T-helper 2 cell (primary cell): Measurements from ENCODE around the gene FAU.
"Not testable (repeated sequence)": the region's sequence is repeated elsewhere in the genome, so short reads cannot be mapped to it uniquely, and the experiment has no call there.

Experiments
- DNase-seq, 5 experiments: peaks; one replicate each; pipeline versions ENCODE4 v3.0.0 to v3.0.0-alpha.2; 2012 to 2022

The FAU gene

DNA sequence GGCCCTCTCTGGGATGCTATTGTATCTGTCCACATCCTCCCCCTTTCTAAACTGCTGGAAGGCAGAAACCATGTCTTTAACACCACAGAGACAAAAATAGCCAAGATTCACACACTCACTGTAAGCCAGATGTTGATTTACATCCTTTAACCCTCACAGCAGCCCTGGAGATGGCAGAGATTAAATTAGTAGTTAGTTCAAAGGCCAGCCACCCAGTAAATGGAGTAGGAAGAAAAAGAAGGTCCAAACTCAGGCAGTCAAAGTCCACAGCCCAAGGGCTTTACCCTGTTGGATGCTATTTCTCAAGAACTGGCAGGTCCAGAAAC is 2.3 kb downstream of the FAU start:
- DNase-seq: no peak

DNA sequence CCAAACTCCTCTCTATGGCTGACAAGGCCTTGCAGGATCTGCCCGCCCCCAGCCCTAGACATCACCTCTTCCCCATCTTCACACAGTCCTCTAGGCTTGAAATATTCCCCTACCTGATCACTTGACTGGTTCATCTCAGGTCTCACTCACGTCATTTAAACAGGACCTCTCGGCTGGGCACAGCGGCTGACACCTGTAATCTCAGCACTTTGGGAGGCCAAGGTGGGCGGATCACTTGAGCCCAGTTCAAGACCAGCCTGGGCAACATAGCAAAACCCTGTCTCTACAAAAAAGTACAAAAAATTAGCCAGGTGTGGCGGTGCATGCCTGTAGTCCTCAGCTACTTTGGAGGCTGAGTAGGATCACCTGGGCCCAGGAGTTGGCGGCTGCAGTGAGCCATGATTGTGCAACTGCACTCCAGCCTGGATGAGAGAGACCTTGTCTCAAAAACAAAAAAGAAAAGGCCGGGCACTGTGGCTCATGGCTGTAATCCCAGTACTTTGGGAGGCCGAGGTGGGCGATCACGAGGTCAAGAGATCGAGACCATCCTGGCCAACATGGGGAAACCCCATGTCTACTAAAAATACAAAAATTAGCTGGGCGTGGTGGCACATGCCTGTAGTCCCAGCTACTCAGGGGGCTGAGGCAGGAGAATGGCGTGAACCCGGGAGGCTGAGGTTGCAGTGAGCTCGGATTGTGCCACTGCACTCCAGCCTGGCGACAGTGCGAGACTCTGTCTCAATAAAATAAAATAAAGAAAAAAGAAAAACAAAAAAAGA is 2.9 kb downstream of the FAU start:
- not testable (repeated sequence) for DNase-seq

- DNase-seq: no peak
Measured at GRCh38 chr11:65118097-65118837, 3.7 kb downstream of the FAU start.

DNA sequence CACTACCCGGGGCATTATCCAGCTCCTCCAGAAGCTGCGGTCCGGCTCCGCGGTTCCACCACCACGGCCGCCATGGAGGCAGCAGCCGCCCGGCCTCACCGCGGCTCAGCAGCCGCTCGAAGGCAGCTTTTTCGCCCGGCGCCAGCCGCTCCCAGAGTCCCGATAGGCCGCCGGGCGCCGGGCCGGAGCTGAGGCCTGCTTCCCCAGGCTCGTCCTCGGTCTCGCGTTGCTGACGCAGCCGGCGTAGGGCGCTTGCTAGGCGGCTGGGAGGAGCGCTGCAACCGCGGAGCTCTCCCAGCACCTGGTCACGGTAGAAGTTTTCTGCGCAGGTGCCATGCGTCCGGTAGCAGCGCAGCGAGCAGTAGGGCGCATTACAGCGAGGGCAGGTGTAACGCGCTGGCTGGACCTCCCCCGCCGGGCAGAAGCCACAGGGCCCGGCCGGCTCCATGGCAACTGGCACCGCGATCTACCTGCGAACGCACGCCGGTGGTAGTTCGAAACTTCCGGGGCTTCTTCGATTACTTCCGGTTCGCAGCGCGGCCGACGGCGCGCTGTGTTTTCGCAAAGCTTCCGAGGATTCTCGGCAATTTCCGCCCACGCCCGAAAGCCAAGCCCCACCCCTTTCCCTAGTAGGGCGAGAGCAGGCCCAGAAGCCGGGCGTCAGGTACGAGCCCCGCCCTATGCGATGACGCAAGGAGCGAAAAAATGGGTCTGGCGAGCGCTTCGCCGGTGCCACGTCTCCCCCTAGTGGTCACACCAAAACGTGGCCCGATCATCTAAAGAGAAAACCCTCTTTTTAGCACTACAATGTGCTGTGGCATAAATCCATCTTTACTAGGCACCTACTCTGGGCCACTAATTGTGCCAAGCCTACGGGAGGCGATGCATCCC is 4.5 kb downstream of the FAU start, which contains the start of gene ZNHIT2:
ZNHIT2 (minus strand) TSS at position 496 of the 891 bp plus-strand sequence; CDS start at position 448, 48 bp downstream.
- DNase-seq: peak; percentile 95 to 100 (median 99)

GRCh38 chr11:65116370-65117205 is 5.3 kb downstream of the FAU start:
- peak; percentile 17 to 88 (median 56) for DNase-seq

- no peak for DNase-seq
Measured at GRCh38 chr11:65115361-65116082, 6.4 kb downstream of the FAU start.

DNA sequence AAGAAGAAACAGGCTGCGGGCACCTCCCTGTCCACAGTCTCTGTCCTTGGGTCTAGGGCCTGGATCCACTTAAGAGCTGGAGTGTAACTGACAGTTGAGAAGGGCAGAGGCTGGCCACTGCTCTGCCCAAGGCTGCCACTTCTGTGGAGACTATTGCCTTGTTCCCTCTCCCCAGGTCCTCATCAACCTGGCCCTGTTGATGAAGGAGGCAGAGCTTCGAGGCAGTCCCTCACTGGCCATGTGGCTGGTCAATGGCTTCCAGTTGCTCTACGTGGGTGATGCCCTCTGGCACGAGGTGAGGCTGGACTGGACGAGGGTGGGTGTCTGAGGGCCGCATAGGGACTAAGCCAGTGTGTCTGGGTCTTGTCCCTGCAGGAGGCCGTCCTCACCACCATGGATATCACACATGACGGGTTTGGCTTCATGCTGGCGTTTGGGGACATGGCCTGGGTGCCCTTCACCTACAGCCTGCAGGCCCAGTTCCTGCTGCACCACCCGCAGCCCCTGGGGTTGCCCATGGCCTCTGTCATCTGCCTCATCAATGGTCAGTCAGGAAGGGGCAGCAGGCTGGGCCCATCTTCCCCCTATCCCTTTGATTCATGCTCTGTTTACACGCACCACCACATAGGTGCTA is 7.3 kb downstream of the FAU start:
- no peak for DNase-seq

DNA sequence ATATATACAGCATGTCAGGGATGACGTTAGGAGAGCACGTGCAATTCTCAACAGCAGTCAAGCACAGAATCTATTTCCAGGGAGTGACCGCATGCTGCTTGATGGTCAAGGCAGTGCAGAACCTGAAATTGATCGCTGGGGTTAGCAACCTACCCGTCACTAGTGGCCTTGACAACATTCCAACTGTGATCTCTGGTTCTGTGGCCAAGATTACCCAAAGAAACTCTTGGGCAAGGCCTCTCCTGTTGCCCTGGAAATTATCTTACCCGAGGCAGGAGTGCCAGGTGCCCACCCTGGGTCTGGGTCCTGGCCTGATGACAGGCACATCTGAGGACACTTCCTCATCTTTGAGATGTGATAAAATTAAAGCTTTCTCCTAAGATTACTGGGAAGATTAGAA is 8.1 kb downstream of the FAU start:
- DNase-seq: no peak

- DNase-seq: no peak
Measured at GRCh38 chr11:65113361-65113756, 8.6 kb downstream of the FAU start.

DNA sequence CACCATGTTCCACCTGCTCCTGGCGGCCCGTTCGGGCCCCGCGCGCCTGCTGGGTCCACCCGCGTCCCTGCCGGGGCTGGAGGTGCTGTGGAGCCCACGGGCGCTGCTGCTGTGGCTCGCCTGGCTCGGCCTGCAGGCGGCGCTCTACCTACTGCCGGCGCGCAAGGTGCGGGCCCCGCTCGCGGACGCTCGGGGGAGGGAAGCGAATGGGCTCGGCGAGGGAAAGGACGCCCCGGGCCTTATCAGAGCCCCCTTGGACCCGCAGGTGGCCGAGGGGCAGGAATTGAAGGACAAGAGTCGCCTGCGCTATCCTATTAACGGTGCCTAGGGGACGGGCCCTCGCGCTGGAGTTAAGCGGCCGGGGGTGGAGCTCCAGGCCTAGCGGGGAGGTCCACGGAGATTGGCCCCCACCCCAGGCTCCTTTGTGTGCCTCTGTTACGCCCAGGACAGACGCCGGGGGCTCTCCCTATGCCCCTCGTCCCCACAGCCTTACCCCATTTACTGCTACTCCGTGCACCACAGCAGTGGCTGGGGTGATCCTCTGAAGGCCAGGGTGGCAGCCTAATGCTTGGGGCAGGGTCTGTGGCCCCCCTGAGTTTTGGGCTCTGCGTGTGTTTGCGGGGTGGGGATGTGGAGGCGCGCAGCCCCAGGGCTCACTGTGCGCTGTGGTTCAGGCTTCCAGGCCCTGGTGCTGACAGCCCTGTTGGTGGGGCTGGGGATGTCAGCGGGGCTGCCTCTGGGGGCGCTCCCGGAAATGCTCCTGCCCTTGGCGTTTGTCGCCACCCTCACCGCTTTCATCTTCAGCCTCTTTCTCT is 9.2 kb downstream of the FAU start:
- peak; percentile 58 to 83 (median 65) for DNase-seq

- DNase-seq: peak; percentile 86 to 96 (median 91)
Measured at GRCh38 chr11:65111744-65112545, 10.0 kb downstream of the FAU start, which contains the start of gene TM7SF2. Gene TM7SF2 (plus strand): TSS chr11:65111872. CDS start chr11:65112016, 144 bp downstream.

GRCh38 chr11:65111159-65111743 is 10.7 kb downstream of the FAU start:
- no peak for DNase-seq

DNA sequence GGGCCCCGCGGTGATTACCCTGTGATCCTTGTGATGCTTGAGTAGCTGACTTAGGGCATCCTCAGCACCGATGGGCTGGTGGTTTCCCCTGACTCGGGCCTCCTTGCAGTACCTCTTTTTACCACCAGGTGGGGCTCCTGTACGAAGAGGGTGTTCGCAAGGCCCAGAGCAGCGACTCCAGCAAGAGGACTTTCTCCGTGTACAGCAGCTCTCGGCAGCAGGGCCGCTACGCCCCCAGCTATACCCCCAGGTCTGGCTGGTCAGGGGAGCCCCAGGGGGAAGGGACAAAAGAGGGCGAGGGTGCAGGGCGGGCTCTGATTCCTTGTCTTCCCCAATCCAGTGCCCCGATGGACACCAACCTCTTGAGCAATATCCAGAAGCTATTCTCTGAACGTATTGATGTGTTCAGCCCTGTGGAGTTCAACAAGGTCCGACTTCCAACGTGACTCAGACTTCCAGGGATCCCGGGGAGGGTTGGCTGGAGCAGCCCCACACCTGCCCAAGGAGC is 11.5 kb downstream of the FAU start:
- DNase-seq: peak; percentile 81 to 96 (median 89)

DNA sequence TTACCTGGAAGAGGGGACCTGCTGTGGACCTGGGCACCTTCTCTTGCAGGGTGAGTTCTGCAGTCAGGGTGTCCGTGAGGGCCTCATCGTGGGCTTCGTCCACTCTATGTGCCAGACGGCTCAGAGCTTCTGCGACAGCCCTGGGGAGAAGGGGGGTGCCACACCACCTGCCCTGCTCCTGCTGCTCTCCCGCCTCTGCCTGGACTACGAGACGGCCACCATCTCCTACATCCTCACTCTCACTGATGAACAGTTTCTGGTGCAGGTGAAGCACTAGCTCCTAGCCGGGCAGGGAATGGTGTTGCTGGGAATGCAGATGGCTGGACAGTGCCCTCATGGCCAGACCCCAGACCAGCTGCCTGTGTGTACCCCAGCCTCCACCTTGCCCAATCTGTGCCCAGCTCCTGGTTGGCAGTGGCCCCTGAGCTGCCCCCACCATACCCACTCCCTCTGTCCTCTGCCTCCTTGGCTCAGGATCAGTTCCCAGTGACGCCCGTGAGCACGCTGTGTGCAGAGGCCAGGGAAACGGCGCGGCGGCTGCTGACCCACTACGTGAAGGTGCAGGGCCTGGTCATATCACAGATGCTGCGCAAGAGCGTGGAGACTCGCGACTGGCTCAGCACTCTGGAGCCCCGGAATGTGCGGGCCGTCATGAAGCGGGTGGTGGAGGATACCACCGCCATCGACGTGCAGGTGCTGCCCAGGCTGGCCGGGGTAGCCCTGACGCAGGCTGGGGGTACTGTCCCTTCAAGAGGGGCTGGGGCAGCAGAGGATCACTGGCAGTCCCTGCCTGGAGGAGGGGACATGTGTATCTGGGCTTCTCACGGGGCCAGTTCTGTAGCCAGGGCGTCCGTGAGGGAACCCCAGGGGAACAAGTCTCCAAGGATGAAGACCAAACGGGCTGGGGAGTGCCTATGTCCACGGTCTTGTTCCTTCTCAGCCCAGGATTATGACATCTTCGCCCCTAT is 12.4 kb downstream of the FAU start:
- DNase-seq: no peak

DNA sequence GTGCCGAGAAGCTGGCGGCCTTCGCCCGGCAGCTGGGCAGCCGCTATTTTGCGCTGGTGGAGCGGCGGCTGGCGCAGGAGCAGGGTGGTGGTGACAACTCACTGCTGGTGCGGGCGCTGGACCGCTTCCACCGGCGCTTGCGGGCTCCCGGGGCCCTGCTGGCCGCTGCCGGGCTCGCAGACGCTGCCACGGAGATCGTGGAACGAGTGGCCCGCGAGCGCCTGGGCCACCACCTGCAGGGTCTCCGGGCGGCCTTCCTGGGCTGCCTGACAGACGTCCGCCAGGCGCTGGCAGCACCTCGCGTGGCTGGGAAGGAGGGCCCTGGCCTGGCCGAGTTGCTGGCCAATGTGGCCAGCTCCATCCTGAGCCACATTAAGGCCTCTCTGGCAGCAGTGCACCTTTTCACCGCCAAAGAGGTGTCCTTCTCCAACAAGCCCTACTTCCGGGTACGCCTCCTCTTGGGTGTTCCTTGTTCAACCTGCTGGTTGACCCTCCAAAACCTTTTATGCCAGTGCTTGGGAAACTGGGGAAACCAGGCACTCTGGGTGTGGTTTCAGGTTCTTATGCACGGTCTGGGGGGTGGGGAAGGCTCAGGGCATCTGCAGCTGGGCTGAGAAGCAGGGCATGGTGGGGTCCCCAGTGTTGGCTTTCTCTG is 13.3 kb downstream of the FAU start:
- no peak for DNase-seq

DNA sequence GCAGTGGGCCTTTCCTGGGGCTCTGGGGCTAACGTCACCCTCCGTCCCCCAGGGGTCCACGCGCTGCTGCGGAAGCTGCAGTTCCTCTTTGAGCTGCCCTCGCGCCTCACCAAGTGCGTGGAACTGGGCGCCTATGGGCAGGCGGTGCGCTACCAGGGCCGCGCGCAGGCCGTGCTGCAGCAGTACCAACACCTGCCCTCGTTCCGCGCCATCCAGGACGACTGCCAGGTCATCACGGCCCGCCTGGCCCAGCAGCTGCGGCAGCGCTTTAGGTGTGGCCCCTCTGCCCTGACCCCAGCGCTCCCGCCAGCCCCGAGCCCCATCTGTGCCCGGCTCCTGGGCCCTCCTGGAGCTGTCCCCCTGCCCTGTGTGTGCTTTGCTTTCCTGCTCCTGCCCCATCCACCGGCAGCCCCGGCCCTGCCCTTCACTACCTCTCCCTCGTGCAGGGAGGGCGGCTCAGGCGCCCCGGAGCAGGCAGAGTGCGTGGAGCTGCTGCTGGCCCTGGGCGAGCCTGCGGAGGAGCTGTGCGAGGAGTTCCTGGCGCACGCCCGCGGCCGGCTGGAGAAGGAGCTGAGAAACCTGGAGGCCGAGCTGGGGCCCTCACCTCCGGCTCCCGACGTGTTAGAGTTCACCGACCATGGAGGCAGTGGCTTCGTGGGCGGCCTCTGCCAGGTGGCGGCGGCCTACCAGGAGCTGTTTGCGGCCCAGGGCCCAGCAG is 14.0 kb downstream of the FAU start:
- no peak for DNase-seq
